ENCODE data around the gene CSHL1.

The CSHL1 gene

DNA sequence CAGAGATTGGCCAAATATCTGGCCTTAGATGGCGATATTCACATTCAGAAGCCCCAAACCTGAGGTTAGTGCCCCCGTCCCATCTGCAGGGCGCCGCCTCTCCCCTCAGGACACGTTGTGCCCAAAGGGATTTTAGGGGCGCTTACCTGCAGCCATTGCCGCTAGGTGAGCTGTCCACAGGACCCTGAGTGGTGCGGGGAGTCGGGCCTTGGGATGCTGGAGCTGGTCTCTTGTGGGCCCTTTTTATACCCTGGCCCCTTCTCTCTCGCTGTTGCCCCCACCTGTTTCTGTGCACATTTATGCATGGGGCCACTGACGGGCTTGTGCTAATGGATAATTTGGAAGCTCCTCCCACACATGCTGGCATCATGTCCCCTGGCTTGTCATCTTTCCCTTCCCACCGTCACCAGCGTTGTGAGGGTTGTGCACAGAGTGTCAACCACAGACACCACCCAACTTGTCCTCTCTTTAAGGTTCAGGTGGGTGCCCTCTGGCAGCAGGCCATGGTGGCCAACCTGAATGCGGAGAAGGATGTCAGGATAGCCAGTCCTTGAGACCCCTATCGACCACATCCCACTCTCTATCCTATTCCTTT is at the start of gene CSHL1:
CSHL1 (minus strand) TSS at position 218 of the 595 bp plus-strand sequence; CDS start at position 156, 62 bp downstream.
- Histone ChIP-seq H3K79me2 (ENCODE audit: control insufficient read depth, low read length) (no peaks in the 10 kb centered on the region), H4K20me1 (ENCODE audit: control insufficient read depth, insufficient read depth, low read depth, low read length) (no peaks in the 10 kb centered on the region), H3K4me2 (ENCODE audit: low read length) (no peak within 1 kb of the TSS), H3K9me2 (replicated peaks; ENCODE audit: control insufficient read depth, low read length) (no peaks in the 10 kb centered on the region), H3K9me3 (ENCODE audit: control insufficient read depth, insufficient read depth, low read length) (no peaks in the 10 kb centered on the region), H3K27me3 (ENCODE audit: control insufficient read depth, low read length) (peaks cover 9% of the 10 kb centered on the region), H3K36me3 (ENCODE audit: control insufficient read depth, low read length) (no peaks in the 10 kb centered on the region), H3K27ac (ENCODE audit: low read depth, low read length) (no peak within 1 kb of the TSS), H3F3A (ENCODE audit: control insufficient read depth, insufficient read depth) (no peaks in the 10 kb centered on the region), H3K4me3 (ENCODE audit: low read length) (no peak within 1 kb of the TSS), H3K4me1 (ENCODE audit: control insufficient read depth, low read length) (peaks cover 17% of the 10 kb centered on the region)
- TF ChIP-seq CTCF (IDR thresholded peaks at IDR 0.05; ENCODE audit: low read depth, low read length, poor library complexity, severe bottlenecking) (no peak), EZH2phosphoT487 (IDR thresholded peaks at IDR 0.05; ENCODE audit: borderline replicate concordance, low read length) (no peak)

DNA sequence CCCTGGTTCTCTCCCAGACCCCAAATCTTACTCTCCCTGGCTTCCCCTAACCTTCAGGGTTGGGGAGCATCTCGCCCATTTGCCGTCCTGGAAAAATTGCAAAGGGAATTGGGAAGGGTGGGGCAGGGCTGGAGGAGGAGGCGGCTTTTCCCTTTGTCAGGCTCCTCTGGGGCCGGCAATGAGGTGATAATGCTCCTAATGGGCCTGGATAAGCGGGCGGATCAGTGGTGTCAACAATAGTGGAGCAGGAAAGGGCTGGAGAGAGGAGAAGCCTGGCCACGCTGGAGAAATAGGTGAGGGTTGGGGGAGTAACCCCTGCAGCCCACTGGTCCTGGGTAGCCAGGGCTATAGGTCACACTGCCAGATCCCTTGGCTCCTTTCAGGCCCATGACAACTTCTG is 49.4 kb upstream of the CSHL1 start:
- no peak overlapping the region for H3K4me2 ChIP-seq (ENCODE audit: low read length)
- H3K9me2 ChIP-seq (replicated peaks; ENCODE audit: control insufficient read depth, low read length): no peaks in the 10 kb centered on the region
- H3K27ac ChIP-seq (ENCODE audit: low read depth, low read length): no peak overlapping the region
- no peak overlapping the region for H3K4me3 ChIP-seq (ENCODE audit: low read length)
- H3K36me3 ChIP-seq (ENCODE audit: control insufficient read depth, low read length): no peaks in the 10 kb centered on the region
- TF ChIP-seq CTCF (IDR thresholded peaks at IDR 0.05; ENCODE audit: low read depth, low read length, poor library complexity, severe bottlenecking): no peak
- no peak for TF ChIP-seq EZH2phosphoT487 (IDR thresholded peaks at IDR 0.05; ENCODE audit: borderline replicate concordance, low read length)
- H4K20me1 ChIP-seq (ENCODE audit: control insufficient read depth, insufficient read depth, low read depth, low read length): no peaks in the 10 kb centered on the region
- H3K4me1 ChIP-seq (ENCODE audit: control insufficient read depth, low read length): peaks cover 4% of the 10 kb centered on the region
- H3K79me2 ChIP-seq (ENCODE audit: control insufficient read depth, low read length): no peaks in the 10 kb centered on the region
- H3F3A ChIP-seq (ENCODE audit: control insufficient read depth, insufficient read depth): 0 out of 2 replicates have a peak, but pooled peaks cover 4% of the 10 kb centered on the region
- no peaks in the 10 kb centered on the region for H3K27me3 ChIP-seq (ENCODE audit: control insufficient read depth, low read length)
- H3K9me3 ChIP-seq (ENCODE audit: control insufficient read depth, insufficient read depth, low read length): no peaks in the 10 kb centered on the region

- Histone ChIP-seq H3K36me3 (ENCODE audit: control insufficient read depth, low read length) (no peaks in the 10 kb centered on the region), H3K9me2 (replicated peaks; ENCODE audit: control insufficient read depth, low read length) (no peaks in the 10 kb centered on the region), H3K27me3 (ENCODE audit: control insufficient read depth, low read length) (no peaks in the 10 kb centered on the region), H3K4me3 (ENCODE audit: low read length) (no peak overlapping the region), H4K20me1 (ENCODE audit: control insufficient read depth, insufficient read depth, low read depth, low read length) (no peaks in the 10 kb centered on the region), H3F3A (ENCODE audit: control insufficient read depth, insufficient read depth) (0 out of 2 replicates have a peak, but pooled peaks cover 4% of the 10 kb centered on the region), H3K27ac (ENCODE audit: low read depth, low read length) (no peak overlapping the region), H3K9me3 (ENCODE audit: control insufficient read depth, insufficient read depth, low read length) (no peaks in the 10 kb centered on the region), H3K4me1 (ENCODE audit: control insufficient read depth, low read length) (peaks cover 7% of the 10 kb centered on the region), H3K79me2 (ENCODE audit: control insufficient read depth, low read length) (no peaks in the 10 kb centered on the region), H3K4me2 (ENCODE audit: low read length) (no peak overlapping the region)
- TF ChIP-seq CTCF (IDR thresholded peaks at IDR 0.05; ENCODE audit: low read depth, low read length, poor library complexity, severe bottlenecking) (no peak), EZH2phosphoT487 (IDR thresholded peaks at IDR 0.05; ENCODE audit: borderline replicate concordance, low read length) (no peak)
Observed at GRCh38 chr17:63960006-63960405, 48.9 kb upstream of the CSHL1 start.

All from DOHH2 (cell line).